ENCODE results near the gene TAF1C.

TAF1C gene

GRCh38 chr16:84183572-84183875 is 3.3 kb downstream of the TAF1C start:
- DNase-seq (ENCODE audit: low spot score): no peak

- DNase-seq (ENCODE audit: low spot score): no peak
Observed at GRCh38 chr16:84182680-84183571, 3.9 kb downstream of the TAF1C start.

GRCh38 chr16:84182104-84182503 is 4.8 kb downstream of the TAF1C start:
- no peak for DNase-seq (ENCODE audit: low spot score)

- DNase-seq (ENCODE audit: low spot score): no peak
Observed at GRCh38 chr16:84181144-84181915, 5.5 kb downstream of the TAF1C start.

- DNase-seq (ENCODE audit: low spot score): no peak
Observed at GRCh38 chr16:84180519-84181140, 6.2 kb downstream of the TAF1C start.

- no peak for DNase-seq (ENCODE audit: low spot score)
Observed at GRCh38 chr16:84179612-84180320, 7.1 kb downstream of the TAF1C start.

GRCh38 chr16:84178892-84179611 is 7.8 kb downstream of the TAF1C start:
- DNase-seq (ENCODE audit: low spot score): no peak

- DNase-seq (ENCODE audit: low spot score): no peak
Observed at GRCh38 chr16:84178146-84178765, 8.6 kb downstream of the TAF1C start.

- DNase-seq (ENCODE audit: low spot score): peak; percentile 34
Observed at GRCh38 chr16:84177741-84178073, 9.2 kb downstream of the TAF1C start.

- no peak for DNase-seq (ENCODE audit: low spot score)
Observed at GRCh38 chr16:84176192-84177053, 10.4 kb downstream of the TAF1C start.

GRCh38 chr16:84175350-84176081 is 11.3 kb downstream of the TAF1C start:
- peak; percentile 62 for DNase-seq (ENCODE audit: low spot score)

GRCh38 chr16:84174396-84174795 is 12.5 kb downstream of the TAF1C start:
- DNase-seq (ENCODE audit: low spot score): no peak

GRCh38 chr16:84169765-84170310 is 17.0 kb downstream of the TAF1C start:
- DNase-seq (ENCODE audit: low spot score): no peak

- DNase-seq (ENCODE audit: low spot score): no peak
Observed at GRCh38 chr16:84166796-84167695, 19.8 kb downstream of the TAF1C start.

GRCh38 chr16:84165746-84166145 is 21.1 kb downstream of the TAF1C start:
- DNase-seq (ENCODE audit: low spot score): no peak

- no peak for DNase-seq (ENCODE audit: low spot score)
Observed at GRCh38 chr16:84161801-84162200, 25.1 kb downstream of the TAF1C start.

- DNase-seq (ENCODE audit: low spot score): no peak
Observed at GRCh38 chr16:84161037-84161436, 25.8 kb downstream of the TAF1C start.

GRCh38 chr16:84159800-84160199 is 27.1 kb downstream of the TAF1C start:
- no peak for DNase-seq (ENCODE audit: low spot score)
